SH-SY5Y (cell line): ENCODE data around the gene CHDH.

Experiments
- GATA2 ChIP-seq: IDR thresholded peaks from 2 replicates; pipeline ENCODE4 v1.6.1; 2011; ENCODE audit warnings: mild to moderate bottlenecking, low read depth, low read length
- GATA3 ChIP-seq: IDR thresholded peaks from 2 replicates; pipeline ENCODE4 v1.6.1; 2011; ENCODE audit warnings: low read depth, mild to moderate bottlenecking, low read length, moderate library complexity

GRCh38 chr3:53775018-53775417, 71.2 kb downstream of the CHDH start:
- TF ChIP-seq GATA2 (no peak), GATA3 (no peak)
